ENCODE data around the gene ITGA11. TPM values are rescaled to one million over a fixed set of nuclear protein-coding genes. Genes with fewer than 3 reads are reported as not detected.

Gene ITGA11
- total and polyA plus RNA-seq, 3 experiments from 2014 or later: not detected

DNA sequence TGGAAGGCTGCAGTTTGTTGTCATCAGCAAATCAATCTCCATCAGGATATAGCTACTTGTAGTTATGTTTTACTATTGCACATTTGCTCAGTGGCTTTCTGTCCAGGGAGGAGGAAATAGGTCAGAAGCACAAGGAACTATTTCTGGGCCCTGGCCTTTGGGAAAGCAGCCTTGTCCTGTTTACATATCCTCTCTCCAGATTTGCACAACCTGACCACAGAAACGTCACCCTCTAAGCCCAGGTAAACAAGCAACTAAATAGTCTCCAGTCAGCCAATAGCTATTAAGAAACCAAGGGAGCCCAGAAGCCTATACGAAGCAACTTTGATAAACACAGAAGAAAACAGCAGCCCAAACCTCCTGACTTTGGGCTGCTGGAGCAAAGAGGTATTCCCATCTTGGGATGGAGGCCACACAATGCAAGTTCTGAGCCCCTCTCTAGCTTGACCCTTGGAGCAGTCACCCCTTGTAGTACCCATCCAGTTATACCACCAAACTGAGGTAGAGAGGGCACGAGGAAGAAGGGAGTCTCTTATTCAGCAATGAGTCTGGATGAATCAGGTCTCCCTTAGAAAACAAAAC lies 156.7 kb downstream of the ITGA11 start:
- Histone ChIP-seq H3K4me1 (ENCODE audit: insufficient read depth, low read length) (peaks cover 20% of the 10 kb centered on the region), H3K27ac (ENCODE audit: low read depth, low read length) (no peak overlapping the region), H3K9me3 (ENCODE audit: low read length) (no peaks in the 10 kb centered on the region), H3K36me3 (ENCODE audit: insufficient read depth, low read length) (no peaks in the 10 kb centered on the region), H3K4me3 (ENCODE audit: low read length) (no peak overlapping the region), H3K27me3 (ENCODE audit: insufficient read depth, low read length, poor library complexity, severe bottlenecking) (no peaks in the 10 kb centered on the region)
- Mint-ChIP-seq H3K27ac (peak overlapping the region in 2 of 8 donors; percentile 90 to 95), H3K9me3 (no peaks in the 10 kb centered on the region), H3K4me3 (peak overlapping the region in 5 of 7 donors; percentile 43 to 93 (median 67)), H3K4me1 (peaks cover 32 to 37% (median 32%) of the 10 kb centered on the region in 3 donors), H3K36me3 (peaks cover 0 to 24% (median 1%) of the 10 kb centered on the region in 3 donors), H3K27me3 (no peaks in the 10 kb centered on the region)
- DNase-seq: no peak
- CTCF ChIA-PET: no interaction called here
- POLR2A ChIA-PET: no interaction called here

DNA sequence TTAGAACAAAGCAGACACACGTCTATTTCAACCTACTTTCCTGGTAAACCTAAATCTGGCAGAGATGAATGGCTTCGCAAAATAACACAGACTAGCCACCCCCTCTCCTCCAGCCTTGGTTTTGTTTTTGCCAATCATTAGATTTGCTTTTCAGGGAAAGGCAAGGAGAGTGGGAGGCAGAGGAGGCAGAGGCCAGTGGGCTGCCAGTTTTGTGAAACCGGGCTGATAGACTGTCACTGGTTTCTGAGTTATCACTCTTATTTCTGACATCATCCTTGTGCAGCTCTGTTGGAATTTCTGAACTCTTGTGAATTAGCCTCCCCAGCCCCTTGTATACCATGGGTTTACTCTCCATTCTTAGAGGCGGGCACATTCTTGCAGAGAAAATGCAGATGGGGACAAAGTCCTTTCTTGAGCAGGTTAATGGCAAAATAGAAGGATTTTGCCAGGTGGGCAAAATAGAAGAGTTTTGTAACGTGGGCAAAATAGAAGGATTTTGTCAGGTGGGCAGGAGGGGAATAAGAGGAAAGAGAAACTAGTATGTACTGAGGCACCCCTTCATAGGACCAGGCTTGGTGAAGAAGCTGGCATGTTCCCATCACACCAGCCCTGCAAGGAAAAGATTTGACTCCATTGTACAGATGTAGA lies 157.6 kb downstream of the ITGA11 start:
- DNase-seq: no peak
- Mint-ChIP-seq H3K4me3 (peak overlapping the region in 1 of 7 donors; percentile 93), H3K27ac (peak overlapping the region in 1 of 8 donors; percentile 95), H3K36me3 (peaks cover 0 to 19% (median 0%) of the 10 kb centered on the region in 3 donors), H3K4me1 (peaks cover 23 to 28% (median 23%) of the 10 kb centered on the region in 3 donors), H3K27me3 (no peaks in the 10 kb centered on the region), H3K9me3 (no peaks in the 10 kb centered on the region)
- Histone ChIP-seq H3K36me3 (ENCODE audit: insufficient read depth, low read length) (no peaks in the 10 kb centered on the region), H3K4me1 (ENCODE audit: insufficient read depth, low read length) (peaks cover 12% of the 10 kb centered on the region), H3K27me3 (ENCODE audit: insufficient read depth, low read length, poor library complexity, severe bottlenecking) (no peaks in the 10 kb centered on the region), H3K27ac (ENCODE audit: low read depth, low read length) (no peak overlapping the region), H3K9me3 (ENCODE audit: low read length) (no peaks in the 10 kb centered on the region), H3K4me3 (ENCODE audit: low read length) (no peak overlapping the region)
- POLR2A ChIA-PET: no interaction called here
- CTCF ChIA-PET: no interaction called here

DNA sequence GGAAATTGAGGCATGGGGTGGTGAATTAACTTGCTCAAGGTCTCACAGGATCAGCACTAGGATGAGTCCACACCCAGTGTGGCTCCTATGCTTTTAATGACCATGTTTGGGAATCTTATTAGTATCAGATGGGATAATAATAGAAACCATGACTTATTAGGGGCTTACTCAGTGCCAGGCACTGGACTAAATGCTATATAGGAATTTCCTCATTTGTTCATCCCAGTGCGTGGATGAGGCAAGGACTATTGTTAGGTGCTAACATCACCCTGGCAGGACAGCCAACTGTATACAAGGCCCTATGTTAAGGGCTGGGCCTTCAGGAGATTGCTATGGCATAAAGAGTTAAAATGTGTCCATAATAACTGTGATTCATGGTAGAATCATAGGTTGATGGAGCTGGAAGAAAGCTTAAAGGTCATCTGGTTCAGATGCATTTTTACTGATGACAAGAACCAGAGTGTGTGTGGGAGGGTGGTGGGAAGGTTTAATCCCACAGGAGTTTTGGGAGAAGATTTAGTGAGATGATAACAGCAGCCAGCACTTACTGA lies 159.2 kb downstream of the ITGA11 start:
- Histone ChIP-seq H3K36me3 (ENCODE audit: insufficient read depth, low read length) (no peaks in the 10 kb centered on the region), H3K4me1 (ENCODE audit: insufficient read depth, low read length) (peaks cover 8% of the 10 kb centered on the region)

DNA sequence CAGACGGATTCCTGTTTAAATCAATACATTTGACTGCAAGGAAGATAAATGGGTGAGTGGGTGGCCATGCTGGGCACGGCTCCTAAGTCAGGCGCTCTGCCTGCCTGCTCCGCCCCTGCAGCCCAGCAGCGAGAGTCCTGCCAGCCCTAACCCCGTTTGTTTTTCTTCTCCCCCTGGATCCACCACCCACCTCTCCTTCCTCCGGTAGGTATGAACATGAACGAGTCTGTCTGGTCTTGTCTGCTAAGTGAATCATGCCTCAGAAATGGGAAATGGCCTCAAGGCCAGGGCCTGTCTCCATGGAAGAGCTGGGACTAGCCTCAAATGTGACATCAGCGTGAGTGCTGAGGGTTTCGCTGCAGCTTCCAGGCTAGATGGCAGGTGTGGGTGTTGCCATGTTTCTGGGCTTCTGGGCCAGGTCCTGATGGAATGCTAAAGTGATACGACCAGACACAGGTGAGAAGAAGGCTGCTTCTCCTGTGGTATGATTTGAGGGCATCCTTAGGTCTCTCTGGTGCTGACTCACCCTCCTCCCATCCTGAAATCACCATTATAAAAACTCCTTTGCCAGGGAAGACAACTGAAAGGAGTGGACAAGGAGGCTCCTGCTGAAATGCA lies 160.0 kb downstream of the ITGA11 start:
- H3K9me3 Mint-ChIP-seq: no peaks in the 10 kb centered on the region
- H3K4me1 ChIP-seq (ENCODE audit: insufficient read depth, low read length): peaks cover 6% of the 10 kb centered on the region
- POLR2A ChIA-PET: no interaction called here
- no peak overlapping the region for H3K4me3 ChIP-seq (ENCODE audit: low read length)
- H3K36me3 ChIP-seq (ENCODE audit: insufficient read depth, low read length): no peaks in the 10 kb centered on the region
- no peak overlapping the region for H3K27ac ChIP-seq (ENCODE audit: low read depth, low read length)
- H3K27ac Mint-ChIP-seq: no peak overlapping the region
- peaks cover 5 to 16% of the 10 kb centered on the region in 2 donors for H3K27me3 Mint-ChIP-seq
- no peaks in the 10 kb centered on the region for H3K36me3 Mint-ChIP-seq
- no peak for DNase-seq
- no peaks in the 10 kb centered on the region for H3K9me3 ChIP-seq (ENCODE audit: low read length)
- CTCF ChIA-PET: no interaction called here
- H3K4me1 Mint-ChIP-seq: peaks cover 8 to 13% (median 9%) of the 10 kb centered on the region in 3 donors
- H3K4me3 Mint-ChIP-seq: no peak overlapping the region
- H3K27me3 ChIP-seq (ENCODE audit: insufficient read depth, low read length, poor library complexity, severe bottlenecking): no peaks in the 10 kb centered on the region

More for the DNA sequence above, 159.2 kb downstream of the ITGA11 start:
- Histone ChIP-seq H3K9me3 (ENCODE audit: low read length) (no peaks in the 10 kb centered on the region), H3K4me3 (ENCODE audit: low read length) (no peak overlapping the region), H3K27ac (ENCODE audit: low read depth, low read length) (no peak overlapping the region), H3K27me3 (ENCODE audit: insufficient read depth, low read length, poor library complexity, severe bottlenecking) (no peaks in the 10 kb centered on the region)
- ChIA-PET POLR2A (no interaction called here), CTCF (no interaction called here)
- Mint-ChIP-seq H3K4me1 (peaks cover 13 to 18% (median 14%) of the 10 kb centered on the region in 3 donors), H3K27ac (peak overlapping the region in 1 of 8 donors; percentile 95), H3K4me3 (peak overlapping the region in 1 of 7 donors; percentile 84), H3K9me3 (no peaks in the 10 kb centered on the region), H3K27me3 (peaks cover 2 to 11% of the 10 kb centered on the region in 2 donors), H3K36me3 (peaks cover 0 to 7% (median 0%) of the 10 kb centered on the region in 3 donors)
- DNase-seq: no peak

DNA sequence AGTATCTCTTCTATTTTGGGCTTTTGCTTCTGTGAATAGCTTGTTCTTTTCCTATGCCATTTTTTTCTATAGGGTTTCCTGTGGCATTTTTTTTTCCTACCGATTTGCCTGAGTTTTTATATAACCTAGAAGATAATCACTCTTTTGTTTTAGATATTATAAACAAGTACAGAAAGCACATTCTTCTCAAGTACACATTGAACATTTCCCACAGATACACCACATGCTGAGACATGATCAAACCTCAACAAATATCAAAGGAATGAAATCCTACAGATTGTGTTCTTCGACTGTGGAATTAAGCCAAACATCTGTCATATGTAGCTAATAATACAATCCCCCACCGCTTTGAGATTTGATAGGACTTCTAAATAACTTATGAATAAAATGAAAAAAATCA lies 163.6 kb downstream of the ITGA11 start:
- H3K4me1 ChIP-seq (ENCODE audit: insufficient read depth, low read length): no peaks in the 10 kb centered on the region
- CTCF ChIA-PET: no interaction called here
- no peak overlapping the region for H3K27ac ChIP-seq (ENCODE audit: low read depth, low read length)
- no peak overlapping the region for H3K27ac Mint-ChIP-seq
- POLR2A ChIA-PET: no interaction called here
- no peaks in the 10 kb centered on the region for H3K9me3 Mint-ChIP-seq
- no peaks in the 10 kb centered on the region for H3K36me3 ChIP-seq (ENCODE audit: insufficient read depth, low read length)
- H3K9me3 ChIP-seq (ENCODE audit: low read length): no peaks in the 10 kb centered on the region
- peaks cover 10 to 38% of the 10 kb centered on the region in 2 donors for H3K27me3 Mint-ChIP-seq
- H3K36me3 Mint-ChIP-seq: no peaks in the 10 kb centered on the region
- no peak for DNase-seq
- H3K4me1 Mint-ChIP-seq: no peaks in the 10 kb centered on the region
- no peak overlapping the region for H3K4me3 Mint-ChIP-seq
- H3K4me3 ChIP-seq (ENCODE audit: low read length): no peak overlapping the region
- peaks cover 8% of the 10 kb centered on the region for H3K27me3 ChIP-seq (ENCODE audit: insufficient read depth, low read length, poor library complexity, severe bottlenecking)

DNA sequence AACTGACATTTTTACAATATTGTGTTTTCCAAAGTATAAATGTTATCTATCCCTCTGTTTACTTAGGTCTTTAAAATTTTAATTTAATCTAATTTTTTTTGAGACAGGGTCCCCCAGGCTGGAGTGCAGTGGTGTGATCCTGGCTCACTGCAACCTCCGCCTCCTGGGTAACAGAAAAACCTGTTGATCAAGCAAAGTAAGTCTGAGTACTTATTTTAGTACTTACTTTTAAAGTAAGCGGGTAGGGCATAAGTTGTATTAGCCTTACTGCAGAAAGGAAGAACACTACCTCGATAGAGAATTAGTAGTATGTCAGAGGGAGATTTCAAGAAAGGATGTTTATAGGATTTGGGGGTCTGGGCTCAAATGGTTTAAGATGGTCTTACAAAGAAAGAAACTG lies 166.3 kb downstream of the ITGA11 start:
- H3K4me3 Mint-ChIP-seq: no peak overlapping the region
- CTCF ChIA-PET: no interaction called here
- H3K27ac Mint-ChIP-seq: no peak overlapping the region
- H3K4me1 ChIP-seq (ENCODE audit: insufficient read depth, low read length): no peaks in the 10 kb centered on the region
- H3K27ac ChIP-seq (ENCODE audit: low read depth, low read length): no peak overlapping the region
- no peak for DNase-seq
- H3K36me3 ChIP-seq (ENCODE audit: insufficient read depth, low read length): no peaks in the 10 kb centered on the region
- POLR2A ChIA-PET: no interaction called here
- no peak overlapping the region for H3K4me3 ChIP-seq (ENCODE audit: low read length)
- H3K27me3 ChIP-seq (ENCODE audit: insufficient read depth, low read length, poor library complexity, severe bottlenecking): peaks cover 8% of the 10 kb centered on the region
- no peaks in the 10 kb centered on the region for H3K9me3 Mint-ChIP-seq
- no peaks in the 10 kb centered on the region for H3K36me3 Mint-ChIP-seq
- H3K4me1 Mint-ChIP-seq: no peaks in the 10 kb centered on the region
- H3K27me3 Mint-ChIP-seq: peaks cover 15 to 51% of the 10 kb centered on the region in 2 donors
- H3K9me3 ChIP-seq (ENCODE audit: low read length): no peaks in the 10 kb centered on the region

DNA sequence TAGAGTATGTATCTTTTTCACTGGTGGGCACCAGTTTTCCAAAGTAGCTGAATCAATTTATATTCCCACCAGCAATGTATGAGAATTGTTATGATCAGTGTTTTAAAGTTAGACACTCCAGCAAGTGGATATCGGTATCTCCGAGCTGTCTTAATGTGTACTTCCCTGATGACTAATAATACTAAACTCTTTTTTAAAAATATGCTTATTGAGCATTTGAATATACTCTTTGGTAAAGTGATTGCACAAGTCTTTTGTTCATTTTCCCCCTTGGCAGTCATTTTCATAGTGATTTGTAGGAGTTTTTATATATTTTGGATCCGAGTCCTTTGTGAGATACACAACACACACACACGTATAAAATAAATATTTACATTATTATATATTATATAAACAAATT lies 166.9 kb downstream of the ITGA11 start:
- Histone ChIP-seq H3K27me3 (ENCODE audit: insufficient read depth, low read length, poor library complexity, severe bottlenecking) (peaks cover 8% of the 10 kb centered on the region), H3K4me3 (ENCODE audit: low read length) (no peak overlapping the region), H3K4me1 (ENCODE audit: insufficient read depth, low read length) (no peaks in the 10 kb centered on the region), H3K9me3 (ENCODE audit: low read length) (no peaks in the 10 kb centered on the region), H3K27ac (ENCODE audit: low read depth, low read length) (no peak overlapping the region), H3K36me3 (ENCODE audit: insufficient read depth, low read length) (no peaks in the 10 kb centered on the region)
- no peaks in the 10 kb centered on the region for H3K9me3 Mint-ChIP-seq
- no peak overlapping the region for H3K4me3 Mint-ChIP-seq
- ChIA-PET POLR2A (no interaction called here), CTCF (interaction anchor here (1.5 kb wide), 1 partner anchor 10 kb away, joined by 4 read pairs; no protein-coding TSS in a partner anchor)
- H3K4me1 Mint-ChIP-seq: no peaks in the 10 kb centered on the region
- peaks cover 15 to 51% of the 10 kb centered on the region in 2 donors for H3K27me3 Mint-ChIP-seq
- no peak overlapping the region for H3K27ac Mint-ChIP-seq
- H3K36me3 Mint-ChIP-seq: no peaks in the 10 kb centered on the region
- no peak for DNase-seq

DNA sequence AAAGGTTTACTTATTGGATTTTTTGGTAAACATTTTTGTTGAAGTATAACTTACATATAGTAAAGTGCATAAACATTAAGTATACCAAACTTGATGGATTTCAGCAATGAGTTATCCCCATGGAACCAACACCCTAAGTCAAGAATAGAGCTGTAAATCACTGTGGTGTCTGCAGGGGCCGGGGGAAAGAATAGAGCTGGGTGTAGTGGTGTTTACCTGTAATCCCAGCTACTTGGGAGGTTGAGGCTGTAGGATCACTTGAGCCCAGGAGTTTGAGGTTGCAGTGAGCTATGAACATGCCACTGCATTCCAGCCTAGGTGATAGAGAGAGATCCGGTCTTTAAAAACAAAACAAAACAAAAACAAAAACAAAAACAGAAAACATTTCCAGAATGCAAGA lies 167.7 kb downstream of the ITGA11 start:
- no peak overlapping the region for H3K27ac Mint-ChIP-seq
- H3K9me3 ChIP-seq (ENCODE audit: low read length): no peaks in the 10 kb centered on the region
- no peaks in the 10 kb centered on the region for H3K4me1 ChIP-seq (ENCODE audit: insufficient read depth, low read length)
- no peak overlapping the region for H3K4me3 ChIP-seq (ENCODE audit: low read length)
- no peaks in the 10 kb centered on the region for H3K9me3 Mint-ChIP-seq
- no peak for DNase-seq
- no peak overlapping the region for H3K27ac ChIP-seq (ENCODE audit: low read depth, low read length)
- POLR2A ChIA-PET: interaction anchor here (0.7 kb wide), 1 partner anchor 380 kb away, joined by 3 read pairs; no protein-coding TSS in a partner anchor
- H3K27me3 ChIP-seq (ENCODE audit: insufficient read depth, low read length, poor library complexity, severe bottlenecking): peaks cover 8% of the 10 kb centered on the region
- H3K4me3 Mint-ChIP-seq: no peak overlapping the region
- no peaks in the 10 kb centered on the region for H3K36me3 ChIP-seq (ENCODE audit: insufficient read depth, low read length)
- H3K27me3 Mint-ChIP-seq: peaks cover 15 to 51% of the 10 kb centered on the region in 2 donors
- CTCF ChIA-PET: interaction anchor here (1.5 to 2.2 kb wide), 2 partner anchors 9 to 11 kb away, joined by 4 to 5 read pairs; no protein-coding TSS in a partner anchor
- no peaks in the 10 kb centered on the region for H3K4me1 Mint-ChIP-seq
- no peaks in the 10 kb centered on the region for H3K36me3 Mint-ChIP-seq
